Measurements from ENCODE around the gene FAM120A.

Gene FAM120A

GRCh38 chr9:93440896-93441580 lies 10.4 kb upstream of the FAM120A start:
- FAIRE-seq (no peak), DNase-seq (ENCODE audit: low spot score) (no peak)

- no peak for FAIRE-seq
- DNase-seq (ENCODE audit: low spot score): no peak
Measured at GRCh38 chr9:93446073-93446472, 5.4 kb upstream of the FAM120A start.

GRCh38 chr9:93447655-93448054 lies 3.8 kb upstream of the FAM120A start:
- FAIRE-seq (no peak), DNase-seq (ENCODE audit: low spot score) (no peak)

GRCh38 chr9:93451849-93452709 lies 594 bp downstream of the FAM120A start:
- DNase-seq (ENCODE audit: low spot score): peak; percentile 42
- no peak for FAIRE-seq

- DNase-seq (ENCODE audit: low spot score): no peak
- no peak for FAIRE-seq
Measured at GRCh38 chr9:93452710-93453046, 1.2 kb downstream of the FAM120A start.

GRCh38 chr9:93453047-93453914 lies 1.8 kb downstream of the FAM120A start, which contains the start of gene FAM120AOS:
Gene FAM120AOS, minus strand, starts transcription at chr9:93453581. Its CDS starts 872 bp downstream, at chr9:93452709.
- DNase-seq (ENCODE audit: low spot score) (peak; percentile 91), FAIRE-seq (peak; percentile 9)

- DNase-seq (ENCODE audit: low spot score): no peak
- FAIRE-seq: no peak
Measured at GRCh38 chr9:93456022-93456421, 4.5 kb downstream of the FAM120A start.

- no peak for DNase-seq (ENCODE audit: low spot score)
- FAIRE-seq: no peak
Measured at GRCh38 chr9:93456504-93456903, 5.0 kb downstream of the FAM120A start.

- DNase-seq (ENCODE audit: low spot score) (no peak), FAIRE-seq (no peak)
Measured at GRCh38 chr9:93457006-93457405, 5.5 kb downstream of the FAM120A start.

GRCh38 chr9:93458712-93459111 lies 7.2 kb downstream of the FAM120A start:
- FAIRE-seq (no peak), DNase-seq (ENCODE audit: low spot score) (no peak)

GRCh38 chr9:93459432-93459847 lies 8.0 kb downstream of the FAM120A start:
- no peak for FAIRE-seq
- DNase-seq (ENCODE audit: low spot score): no peak

- no peak for DNase-seq (ENCODE audit: low spot score)
- no peak for FAIRE-seq
Measured at GRCh38 chr9:93460689-93461413, 9.4 kb downstream of the FAM120A start.

- no peak for DNase-seq (ENCODE audit: low spot score)
- no peak for FAIRE-seq
Measured at GRCh38 chr9:93461414-93461743, 9.9 kb downstream of the FAM120A start.

- DNase-seq (ENCODE audit: low spot score): no peak
- no peak for FAIRE-seq
Measured at GRCh38 chr9:93461821-93462220, 10.3 kb downstream of the FAM120A start.

GRCh38 chr9:93463638-93464248 lies 12.3 kb downstream of the FAM120A start:
- FAIRE-seq: no peak
- DNase-seq (ENCODE audit: low spot score): no peak

- FAIRE-seq (no peak), DNase-seq (ENCODE audit: low spot score) (no peak)
Measured at GRCh38 chr9:93464395-93464794, 12.9 kb downstream of the FAM120A start.

GRCh38 chr9:93464876-93465275 lies 13.4 kb downstream of the FAM120A start:
- no peak for FAIRE-seq
- no peak for DNase-seq (ENCODE audit: low spot score)

- no peak for FAIRE-seq
- no peak for DNase-seq (ENCODE audit: low spot score)
Measured at GRCh38 chr9:93465855-93466254, 14.4 kb downstream of the FAM120A start.

- no peak for FAIRE-seq
Measured at GRCh38 chr9:93466416-93467061, 15.1 kb downstream of the FAM120A start.

GRCh38 chr9:93467062-93467416 lies 15.6 kb downstream of the FAM120A start:
- no peak for DNase-seq (ENCODE audit: low spot score)
- FAIRE-seq: no peak

More at GRCh38 chr9:93466416-93467061, 15.1 kb downstream of the FAM120A start:
- no peak for DNase-seq (ENCODE audit: low spot score)

Measured in urothelium cell line (cell line).